ENCODE measurements around the gene FBLN2.

DNA sequence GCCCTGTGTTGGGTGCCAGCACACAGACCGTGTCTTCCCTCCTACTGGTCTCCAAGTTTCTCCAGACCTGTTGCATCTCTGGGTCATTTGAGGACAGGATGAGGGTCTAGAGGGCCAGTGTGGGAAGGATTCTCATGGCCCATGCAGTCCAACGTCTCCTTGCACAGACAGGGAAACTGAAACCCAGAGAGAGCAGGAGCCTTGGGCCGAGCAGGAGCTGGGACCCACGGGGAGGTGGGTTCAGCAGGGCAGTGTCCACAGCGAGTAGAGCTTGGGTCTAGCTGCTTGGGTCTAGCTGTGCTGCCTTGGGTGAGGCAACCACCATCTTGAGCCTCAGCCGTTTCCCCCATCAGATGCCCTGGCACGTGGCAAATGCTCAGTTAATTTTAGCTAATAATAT lies 36.5 kb upstream of the FBLN2 start:
- TF ChIP-seq, protein P1, sequence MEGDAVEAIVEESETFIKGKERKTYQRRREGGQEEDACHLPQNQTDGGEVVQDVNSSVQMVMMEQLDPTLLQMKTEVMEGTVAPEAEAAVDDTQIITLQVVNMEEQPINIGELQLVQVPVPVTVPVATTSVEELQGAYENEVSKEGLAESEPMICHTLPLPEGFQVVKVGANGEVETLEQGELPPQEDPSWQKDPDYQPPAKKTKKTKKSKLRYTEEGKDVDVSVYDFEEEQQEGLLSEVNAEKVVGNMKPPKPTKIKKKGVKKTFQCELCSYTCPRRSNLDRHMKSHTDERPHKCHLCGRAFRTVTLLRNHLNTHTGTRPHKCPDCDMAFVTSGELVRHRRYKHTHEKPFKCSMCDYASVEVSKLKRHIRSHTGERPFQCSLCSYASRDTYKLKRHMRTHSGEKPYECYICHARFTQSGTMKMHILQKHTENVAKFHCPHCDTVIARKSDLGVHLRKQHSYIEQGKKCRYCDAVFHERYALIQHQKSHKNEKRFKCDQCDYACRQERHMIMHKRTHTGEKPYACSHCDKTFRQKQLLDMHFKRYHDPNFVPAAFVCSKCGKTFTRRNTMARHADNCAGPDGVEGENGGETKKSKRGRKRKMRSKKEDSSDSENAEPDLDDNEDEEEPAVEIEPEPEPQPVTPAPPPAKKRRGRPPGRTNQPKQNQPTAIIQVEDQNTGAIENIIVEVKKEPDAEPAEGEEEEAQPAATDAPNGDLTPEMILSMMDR (IDR thresholded peaks at IDR 0.05 in 2 of 3, conservative IDR thresholded peaks at IDR 0.05 in 1 of 3; ENCODE audit: borderline replicate concordance in 1 of 3, insufficient read depth in 1 of 3, low read depth in 2 of 3, low read length in 2 of 3) = no peak
- TF ChIP-seq TCF7L2 (IDR thresholded peaks at IDR 0.05; ENCODE audit: borderline replicate concordance, extremely low read depth, insufficient read depth, insufficient read length) (no peak), SIN3A (IDR thresholded peaks at IDR 0.05; ENCODE audit: low read depth) (no peak)

Measured in HCT116 (cell line).